Measurements from ENCODE around the gene MOGAT2.
"Not testable (repeated sequence)": the region's sequence is repeated elsewhere in the genome, so short reads cannot be mapped to it uniquely, and the experiment has no call there.

MOGAT2 gene

DNA sequence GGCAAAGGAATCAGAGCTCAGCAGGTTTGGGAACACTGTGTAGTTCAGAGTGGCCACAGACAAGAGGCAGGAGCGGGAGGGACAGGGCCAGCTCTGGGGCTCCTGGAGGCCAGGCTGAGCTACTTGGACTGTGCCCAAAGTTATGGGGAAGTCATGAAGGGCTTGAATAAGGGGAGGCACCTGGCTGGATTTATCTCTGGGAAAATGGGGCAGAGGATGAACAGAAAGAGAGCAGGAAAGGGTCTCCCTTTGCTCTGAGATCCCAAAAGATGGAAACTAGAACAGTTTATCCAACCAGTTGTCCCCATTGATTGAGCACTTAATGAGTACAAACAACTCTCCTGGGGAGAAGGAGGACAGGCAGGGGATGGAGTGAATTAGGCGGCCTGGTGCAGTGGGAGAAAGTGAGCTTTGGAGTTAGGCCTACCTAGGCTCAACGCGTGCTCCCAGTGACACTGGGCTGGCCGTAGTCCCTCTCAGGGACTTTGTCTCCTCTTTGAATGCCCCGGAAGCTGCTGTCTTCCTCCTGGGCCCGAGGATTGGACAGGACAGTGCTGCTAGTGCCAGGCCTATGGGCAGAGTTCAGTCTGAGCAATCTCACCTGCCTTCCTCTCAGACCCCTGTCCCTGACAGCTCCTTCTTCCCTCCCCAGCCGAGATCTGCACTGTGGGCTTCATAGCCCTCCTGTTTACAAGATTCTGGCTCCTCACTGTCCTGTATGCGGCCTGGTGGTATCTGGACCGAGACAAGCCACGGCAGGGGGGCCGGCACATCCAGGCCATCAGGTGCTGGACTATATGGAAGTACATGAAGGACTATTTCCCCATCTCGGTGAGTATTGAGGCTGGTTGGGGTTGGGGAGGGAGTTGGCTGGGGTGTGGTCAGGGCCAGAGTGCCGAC is 2.0 kb downstream of the MOGAT2 start:
- DNase-seq: no peak

DNA sequence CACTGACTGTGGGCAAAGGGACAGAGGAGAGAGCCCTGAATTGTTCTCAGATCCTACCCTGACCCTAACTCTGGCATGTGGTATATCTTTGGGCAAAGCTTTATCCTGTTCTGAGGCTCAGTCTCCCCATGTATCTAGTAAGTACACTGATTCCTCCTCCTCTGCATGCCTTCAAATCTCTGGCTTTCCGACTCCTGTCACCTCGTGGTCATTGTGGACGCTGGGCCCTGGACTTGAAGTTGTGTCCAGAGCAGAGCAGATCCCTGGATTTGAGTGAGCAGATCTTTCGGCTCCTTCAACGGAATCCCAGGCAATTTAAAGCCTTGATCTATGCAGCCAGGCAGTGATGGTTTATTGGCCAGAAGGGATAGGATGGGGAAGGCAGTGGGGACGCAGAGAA is 3.0 kb downstream of the MOGAT2 start:
- no peak for DNase-seq

DNA sequence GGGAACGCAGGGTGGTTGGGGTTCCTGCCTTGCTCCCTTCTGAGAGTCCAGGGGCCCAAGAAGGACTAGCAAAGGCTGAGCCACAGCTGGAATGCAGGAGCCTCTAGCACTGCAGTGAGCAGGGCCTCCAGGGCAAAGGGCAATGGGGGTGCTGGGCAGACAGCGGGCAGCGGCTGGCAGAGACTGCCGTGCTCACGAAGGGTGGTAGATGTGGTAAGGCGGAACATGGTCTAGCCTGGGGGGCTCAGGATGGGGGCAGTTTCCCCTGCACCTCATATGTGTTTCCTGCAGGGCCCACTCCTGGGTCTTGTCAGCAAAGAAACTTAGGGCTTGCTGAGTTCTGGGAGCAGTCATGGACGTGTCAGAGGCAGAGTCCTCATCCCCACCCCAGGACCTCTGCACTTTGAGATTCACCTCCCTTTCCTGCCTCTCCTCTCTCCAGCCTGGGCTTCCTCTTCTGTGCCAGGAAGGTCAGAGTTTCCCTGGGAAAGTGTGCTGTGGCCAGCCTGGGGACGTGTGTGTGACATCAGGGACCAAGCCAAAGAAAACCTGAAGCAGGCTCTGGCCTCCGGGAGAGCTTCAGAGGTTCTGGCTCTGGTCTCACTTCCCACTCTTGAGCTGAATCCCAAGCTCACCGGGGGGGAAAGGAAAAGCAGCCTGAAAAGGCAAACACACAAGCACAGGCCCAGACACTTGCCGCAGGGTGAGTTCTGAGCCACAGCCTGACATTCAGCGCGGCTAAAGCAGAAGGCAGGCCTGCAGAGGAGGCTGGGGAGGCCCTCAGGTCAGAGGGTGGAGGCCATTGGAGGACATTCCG is 4.4 kb downstream of the MOGAT2 start:
- DNase-seq: no peak

DNA sequence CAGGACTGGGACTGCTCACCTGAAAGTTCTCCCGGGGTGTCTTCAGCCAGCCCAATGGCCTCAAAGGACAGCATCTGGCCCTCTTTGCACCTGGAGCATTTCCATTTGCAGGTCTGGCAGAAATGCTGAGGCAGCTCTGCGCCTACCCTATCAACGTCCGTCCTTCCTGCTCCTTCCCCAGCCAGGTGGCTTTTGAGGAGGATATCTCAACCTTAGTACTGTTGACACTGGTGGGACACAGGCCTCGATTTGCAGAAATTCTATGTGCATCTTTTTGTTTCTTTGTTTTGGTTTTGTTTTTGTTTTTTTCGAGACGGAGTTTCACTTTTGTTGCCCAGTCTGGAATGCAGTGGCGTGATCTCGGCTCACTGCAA is 5.0 kb downstream of the MOGAT2 start:
- no peak for DNase-seq

DNA sequence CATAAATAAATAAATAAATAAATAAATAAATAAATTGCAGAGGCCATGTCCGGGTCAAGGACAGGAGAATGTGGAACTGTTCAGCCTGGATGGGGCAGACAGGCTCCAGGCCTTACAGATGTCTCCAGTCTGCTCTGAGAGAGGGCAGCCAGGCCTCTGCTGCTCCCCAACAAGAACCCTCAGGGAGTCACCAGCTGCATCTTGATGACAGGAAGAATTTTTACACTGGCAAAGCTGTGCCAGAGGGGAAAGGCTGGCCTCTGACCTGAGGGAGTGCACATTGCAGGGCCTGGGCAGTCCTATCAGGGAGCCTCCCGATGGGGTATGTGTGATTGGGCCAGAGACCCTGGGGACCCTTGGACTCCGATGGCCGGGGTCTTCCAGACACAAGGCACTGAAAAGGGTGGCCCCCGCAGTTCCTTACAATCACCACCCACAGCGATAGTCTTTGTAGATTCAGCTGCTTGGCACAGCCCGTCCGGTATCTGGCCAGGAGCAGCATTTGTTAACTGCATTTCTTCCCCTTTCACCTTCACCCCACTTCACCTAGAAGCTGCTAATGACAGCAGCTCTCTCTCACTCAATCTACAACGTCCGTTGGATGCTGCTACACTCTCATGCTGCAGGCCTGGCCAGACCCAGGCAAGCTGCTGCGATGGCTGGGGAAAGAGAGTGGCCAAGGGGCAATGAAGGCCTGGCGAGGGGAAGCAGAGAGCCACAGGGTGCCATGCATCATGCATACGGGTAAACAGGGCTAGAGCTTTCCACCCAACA is 8.1 kb downstream of the MOGAT2 start:
- no peak for DNase-seq

DNA sequence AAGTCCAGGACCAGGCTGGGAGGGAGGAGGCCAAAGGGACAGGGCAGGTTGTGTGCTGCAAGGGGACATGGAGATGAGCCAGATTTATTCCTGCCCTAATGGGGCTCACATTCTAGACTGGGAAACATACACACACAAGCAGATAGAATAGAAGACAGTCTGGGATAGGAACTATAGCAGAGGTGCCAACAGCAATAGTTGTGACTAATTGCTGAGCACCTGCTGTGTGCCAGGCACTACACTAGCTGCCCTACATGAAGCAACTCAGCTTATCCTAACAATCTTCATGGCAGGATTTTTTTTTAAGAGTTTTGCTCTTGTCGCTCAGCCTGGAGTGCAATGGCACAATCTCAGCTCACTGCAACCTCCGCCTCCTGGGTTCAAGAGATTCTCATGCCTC is 11.4 kb downstream of the MOGAT2 start:
- DNase-seq: no peak

DNA sequence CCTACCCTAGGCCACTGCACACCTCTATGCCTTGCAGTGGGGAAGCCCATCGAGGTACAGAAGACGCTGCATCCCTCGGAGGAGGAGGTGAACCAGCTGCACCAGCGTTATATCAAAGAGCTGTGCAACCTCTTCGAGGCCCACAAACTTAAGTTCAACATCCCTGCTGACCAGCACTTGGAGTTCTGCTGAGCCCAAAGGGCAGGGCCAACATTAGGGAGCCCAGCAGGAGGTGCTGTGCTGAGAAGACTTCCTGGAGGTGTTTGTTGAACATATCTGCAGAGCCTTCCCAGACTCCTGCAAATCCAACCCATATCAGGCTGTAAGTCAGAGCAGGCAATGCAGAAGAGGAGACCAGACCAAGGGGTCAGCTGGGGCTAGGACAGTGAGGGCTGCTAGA is 13.5 kb downstream of the MOGAT2 start:
- no peak for DNase-seq

DNA sequence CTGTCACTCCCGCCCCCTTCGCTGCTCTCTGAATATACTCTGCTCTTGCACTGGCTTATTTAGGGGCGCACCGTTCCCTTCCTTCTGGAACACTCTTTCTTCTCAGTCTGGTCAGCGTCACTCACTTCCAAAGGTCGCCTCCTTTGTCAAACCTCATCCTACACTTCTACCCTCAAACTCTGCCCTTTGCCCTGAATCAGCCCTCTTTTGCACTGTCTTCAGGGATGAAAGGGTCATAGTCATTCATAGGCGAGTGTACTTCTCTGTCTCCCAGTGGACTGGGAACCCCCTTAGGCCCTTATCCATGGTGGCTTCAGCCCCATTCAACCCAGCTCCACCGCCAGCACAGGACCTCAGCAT is 15.4 kb downstream of the MOGAT2 start:
- no peak for DNase-seq

DNA sequence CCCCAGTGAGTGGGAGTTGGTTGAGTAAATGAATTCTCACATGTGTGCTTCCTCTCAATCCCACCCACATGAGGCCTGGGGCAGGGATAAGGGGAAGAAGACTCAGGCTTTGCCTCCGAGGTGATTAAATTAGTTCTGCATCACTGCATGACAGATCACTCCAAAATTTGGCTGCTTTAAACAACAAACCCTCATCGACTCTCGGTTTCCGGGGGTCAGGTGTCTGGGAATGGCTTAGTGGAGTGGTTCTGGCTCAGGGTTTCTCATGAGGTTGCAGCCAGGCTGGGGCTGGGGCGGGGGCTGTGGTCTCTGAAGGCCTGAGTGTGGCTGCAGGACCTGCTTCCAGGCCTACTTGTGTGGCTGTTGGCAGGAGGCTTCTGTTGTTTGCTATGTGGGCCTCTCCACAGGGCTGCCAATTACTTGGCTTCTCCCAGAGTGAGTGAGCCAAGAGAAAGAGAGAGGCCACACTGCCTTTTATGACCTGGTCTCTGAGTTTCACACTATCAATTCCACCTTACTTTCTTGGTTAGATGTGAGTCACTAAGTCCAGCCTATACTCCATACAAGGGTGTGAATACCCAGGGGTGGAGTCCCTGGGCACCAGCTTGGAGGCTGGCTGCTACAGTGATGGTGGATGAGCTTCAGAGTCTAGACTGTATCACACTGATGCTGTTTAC is 15.9 kb downstream of the MOGAT2 start:
- DNase-seq: no peak

DNA sequence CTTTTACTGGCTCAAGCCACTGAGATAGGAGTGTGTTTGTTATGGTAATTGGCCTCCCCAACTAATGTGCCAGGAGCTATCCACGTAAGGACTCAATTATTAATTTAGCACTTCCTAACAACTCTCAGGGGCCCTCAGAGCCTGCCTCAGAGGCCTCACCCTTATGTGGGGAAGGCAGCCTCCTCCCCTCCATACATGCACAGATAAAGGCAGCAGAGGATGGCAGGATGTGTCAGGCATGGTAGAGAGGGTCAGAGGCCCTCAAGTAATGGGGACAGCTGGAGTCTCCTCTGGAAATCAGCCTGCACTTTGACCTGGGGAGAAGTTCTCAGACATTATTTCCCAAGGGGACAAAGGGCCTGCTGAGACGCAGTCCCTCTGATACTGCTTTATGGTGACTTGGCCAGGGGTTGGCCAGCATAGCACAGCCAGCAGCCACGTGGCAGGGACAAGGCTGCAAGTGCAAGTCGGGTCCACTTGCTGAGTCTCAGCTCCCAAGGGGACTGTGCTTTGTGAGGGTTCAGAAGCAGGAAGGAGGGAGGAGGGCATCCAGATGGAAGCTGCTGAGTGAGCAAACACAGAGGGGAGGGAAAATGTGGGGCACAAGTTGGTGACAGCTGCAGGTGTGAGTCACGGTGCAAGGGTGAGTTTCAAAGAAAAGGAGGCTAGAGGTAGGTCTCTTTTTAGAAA is 17.0 kb downstream of the MOGAT2 start:
- no peak for DNase-seq

DNA sequence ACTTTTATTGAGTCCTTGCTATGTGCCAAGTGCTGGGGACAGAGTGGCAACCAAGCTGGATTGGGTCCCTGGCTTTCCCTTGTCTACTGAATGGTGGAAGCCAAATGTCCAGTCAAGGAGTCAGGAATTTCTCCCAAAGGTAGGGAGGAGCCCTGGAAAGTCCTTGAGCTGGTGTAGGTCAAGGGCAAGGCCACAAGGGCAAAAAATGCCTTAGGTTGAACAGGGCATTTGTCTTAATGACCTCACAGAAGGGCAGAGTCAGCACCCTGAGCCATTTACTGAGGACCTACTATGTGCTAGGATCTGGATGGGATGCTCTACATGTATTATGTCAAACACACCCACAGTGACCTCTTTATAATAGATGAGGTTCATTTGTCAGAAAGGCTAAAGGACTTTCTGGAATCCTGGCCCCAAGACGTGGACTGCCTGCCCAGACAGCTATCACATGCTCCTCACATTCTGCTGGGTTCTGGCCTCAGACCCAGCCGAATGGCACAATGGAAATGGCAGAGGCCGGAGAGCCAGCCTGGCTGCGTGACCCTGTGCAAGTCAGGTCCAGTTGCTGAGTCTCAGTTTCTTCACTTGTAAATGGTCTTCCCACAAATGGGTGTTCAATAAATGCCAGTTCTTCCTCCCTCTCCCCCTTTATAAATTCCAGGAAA is 17.7 kb downstream of the MOGAT2 start:
- no peak for DNase-seq

DNA sequence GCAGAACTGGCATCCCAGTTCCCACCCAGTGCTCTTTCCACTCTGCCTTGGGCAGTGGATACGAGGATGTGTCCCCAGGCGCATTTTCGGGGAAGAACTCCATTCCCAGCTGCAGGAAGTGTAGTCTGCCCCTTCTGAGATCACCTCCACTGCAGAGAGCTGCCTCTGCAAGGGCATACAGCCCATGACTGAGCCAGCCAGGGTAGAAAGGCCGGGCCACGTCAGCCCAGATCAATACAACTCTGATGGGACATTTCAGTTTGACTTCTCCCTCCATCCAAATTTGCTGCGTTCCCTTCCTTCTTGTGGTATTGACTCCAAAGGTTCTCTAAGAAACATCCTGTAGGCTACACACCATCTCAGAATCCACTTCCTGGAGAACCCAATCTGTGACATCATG is 19.7 kb downstream of the MOGAT2 start:
- DNase-seq: no peak

DNA sequence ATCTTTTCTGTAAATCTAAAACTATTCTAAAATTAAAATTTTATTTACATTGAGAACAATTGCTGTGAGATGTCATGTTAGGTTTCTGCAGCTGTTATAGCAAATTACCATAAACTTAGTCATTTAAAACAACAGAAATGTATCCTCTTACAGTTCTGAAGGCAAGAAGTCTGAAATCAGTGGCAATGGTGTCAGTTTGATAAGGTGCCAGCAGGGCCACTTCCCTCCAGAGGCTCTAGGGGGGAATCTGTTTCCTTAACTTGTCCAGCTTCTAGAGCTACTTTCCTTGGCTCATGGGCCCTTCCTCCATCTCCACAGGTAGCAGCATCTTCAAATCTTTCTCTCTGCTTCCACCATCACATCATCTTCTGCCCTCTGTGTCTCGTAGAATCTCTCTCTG is 23.0 kb downstream of the MOGAT2 start:
- no peak for DNase-seq

DNA sequence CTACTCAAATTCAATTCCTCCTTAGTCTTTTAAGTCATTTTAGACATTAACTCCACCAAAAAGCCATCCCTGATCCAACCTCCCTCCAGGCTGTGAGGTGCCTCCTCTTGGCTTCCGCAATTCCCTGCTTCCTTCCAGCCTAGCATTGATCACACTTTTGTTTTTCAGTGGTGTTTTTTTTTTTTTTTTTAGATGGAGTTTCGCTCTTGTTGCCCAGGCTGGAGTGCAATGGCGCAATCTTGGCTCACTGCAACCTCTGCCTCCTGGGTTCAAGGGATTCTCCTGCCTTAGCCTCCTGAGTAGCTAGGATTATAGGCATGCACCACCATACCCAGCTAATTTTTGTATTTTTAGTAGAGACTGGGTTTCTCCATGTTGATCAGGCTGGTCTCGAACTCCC is 25.5 kb downstream of the MOGAT2 start:
- not testable (repeated sequence) for DNase-seq

DNA sequence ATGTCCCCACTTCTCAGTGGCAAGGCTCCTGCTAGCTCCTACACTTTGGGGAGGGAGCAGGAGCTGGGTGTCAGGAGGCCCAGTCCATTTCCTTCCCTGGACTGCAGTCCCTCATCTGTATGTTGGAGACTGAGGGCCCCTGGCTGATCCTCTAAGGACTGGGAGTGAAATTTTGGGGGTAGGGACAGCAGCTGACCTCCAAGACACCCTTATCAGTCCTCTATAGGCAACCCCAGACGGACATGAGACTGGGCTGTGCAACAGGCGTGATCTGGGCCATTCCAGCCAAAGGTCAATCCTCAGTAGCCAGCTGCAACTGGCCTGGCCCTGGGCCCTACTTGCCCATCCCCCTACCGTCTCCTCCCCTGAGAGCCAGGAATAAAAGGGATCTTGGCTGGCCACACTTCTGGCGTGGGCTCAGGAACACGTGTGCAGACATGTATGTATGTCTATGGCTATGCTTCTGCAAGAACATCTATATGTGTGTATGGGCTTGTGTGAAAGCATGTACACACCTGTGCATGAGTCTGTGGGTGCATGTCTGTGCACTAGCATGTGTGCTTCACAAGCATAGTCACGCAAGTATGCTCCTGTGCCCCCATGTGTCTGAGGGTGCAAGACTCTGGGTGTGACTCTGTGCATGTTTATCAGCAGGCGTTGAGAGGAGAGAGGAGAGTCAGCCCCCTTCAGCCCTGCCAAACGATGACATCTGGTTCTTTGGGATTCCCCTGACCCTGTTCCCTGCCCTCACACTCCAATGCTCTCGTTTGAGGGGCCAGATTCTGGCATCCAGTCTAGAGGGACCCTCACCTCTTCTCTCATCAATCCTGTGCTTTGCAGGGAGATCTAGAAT is 26.3 kb downstream of the MOGAT2 start:
- no peak for DNase-seq

DNA sequence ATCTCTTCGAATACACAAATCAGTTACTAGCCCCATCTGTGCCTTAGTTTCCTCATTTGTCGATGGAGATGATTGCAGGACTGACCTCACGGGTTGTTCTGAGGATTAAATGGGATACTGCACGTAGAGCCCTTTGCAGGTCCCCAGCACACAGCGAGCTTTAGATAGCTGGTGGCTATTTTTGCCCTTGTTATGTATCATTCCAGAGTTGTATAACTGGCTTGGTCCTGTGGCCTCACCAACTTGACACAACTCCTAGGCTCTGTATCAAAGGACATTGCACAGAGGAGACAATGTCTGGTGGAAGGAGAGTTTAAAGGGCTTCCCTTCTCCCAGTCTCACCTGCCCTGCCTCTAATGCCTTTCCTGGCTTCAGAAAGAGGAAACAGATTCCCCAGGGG is 28.2 kb downstream of the MOGAT2 start:
- no peak for DNase-seq

DNA sequence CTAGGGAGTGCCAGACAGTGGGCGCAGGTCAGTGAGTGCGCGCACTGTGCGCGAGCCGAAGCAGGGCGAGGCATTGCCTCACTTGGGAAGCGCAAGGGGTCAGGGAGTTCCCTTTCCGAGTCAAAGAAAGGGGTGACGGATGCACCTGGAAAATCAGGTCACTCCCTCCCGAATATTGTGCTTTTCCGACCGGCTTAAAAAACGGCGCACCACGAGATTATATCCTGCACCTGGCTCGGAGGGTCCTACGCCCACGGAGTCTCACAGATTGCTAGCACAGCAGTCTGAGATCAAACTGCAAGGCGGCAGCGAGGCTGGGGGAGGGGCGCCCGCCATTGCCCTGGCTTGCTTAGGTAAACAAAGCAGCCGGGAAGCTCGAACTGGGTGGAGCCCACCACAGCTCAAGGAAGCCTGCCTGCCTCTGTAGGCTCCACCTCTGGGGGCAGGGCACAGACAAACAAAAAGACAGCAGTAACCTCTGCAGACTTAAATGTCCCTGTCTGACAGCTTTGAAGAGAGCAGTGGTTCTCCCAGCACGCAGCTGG is 31.2 kb downstream of the MOGAT2 start:
- not testable (repeated sequence) for DNase-seq

DNA sequence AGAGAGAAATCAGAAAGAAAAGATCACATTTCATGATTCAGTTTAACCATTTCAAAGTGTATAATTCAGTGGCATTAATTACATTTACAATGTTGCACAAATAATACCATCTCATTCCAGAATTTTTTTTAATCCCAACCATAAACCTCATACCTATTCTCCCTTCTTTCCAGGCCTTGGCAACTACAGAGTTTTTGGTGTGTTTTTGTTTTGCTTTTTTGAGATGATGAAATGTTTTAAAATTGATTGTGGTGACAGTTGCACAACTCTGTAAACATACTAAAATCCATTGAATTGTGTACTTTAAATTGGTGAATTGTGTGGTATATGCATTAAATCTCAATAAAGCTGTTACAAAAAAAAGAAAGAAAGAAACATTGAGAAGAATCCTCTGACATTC is 37.3 kb downstream of the MOGAT2 start:
- not testable (repeated sequence) for DNase-seq

DNA sequence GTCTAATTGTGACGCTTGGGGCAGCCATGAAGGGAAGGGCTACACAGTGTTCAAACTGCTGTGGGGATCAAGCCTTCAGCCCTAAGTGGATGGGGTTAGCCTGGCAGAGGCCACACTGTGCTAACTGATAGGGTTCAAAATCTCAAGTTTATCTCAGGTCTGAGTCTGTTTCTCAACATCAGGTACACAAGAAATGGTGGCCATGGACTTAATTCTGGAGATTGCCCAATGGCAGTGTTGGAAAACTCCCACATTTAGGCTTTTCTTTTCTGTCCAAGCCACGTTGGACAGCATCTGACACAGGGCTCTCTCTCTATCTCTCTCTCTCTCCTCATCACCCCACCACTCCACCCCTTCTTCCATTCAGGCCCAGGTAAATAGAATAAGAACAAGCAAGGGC is 40.0 kb downstream of the MOGAT2 start:
- no peak for DNase-seq

DNA sequence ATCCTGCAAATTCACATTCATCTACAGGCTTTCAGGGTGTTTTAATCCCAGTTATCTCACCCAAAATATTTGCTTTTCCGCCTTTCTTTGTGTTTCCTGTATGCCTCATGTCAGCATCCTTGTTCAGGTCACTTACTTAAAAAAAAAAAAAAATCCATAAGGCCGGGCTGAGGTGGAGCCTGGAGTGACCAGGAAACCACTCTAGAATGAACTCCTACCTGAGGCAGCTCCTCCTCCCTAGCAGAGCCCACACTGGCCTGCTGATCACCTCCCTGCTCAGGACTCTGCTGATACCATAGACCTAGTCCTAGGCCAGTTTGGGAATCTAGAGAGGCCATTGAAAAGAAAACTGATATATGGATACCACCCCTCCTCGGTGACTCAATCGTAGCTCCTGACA is 42.2 kb downstream of the MOGAT2 start:
- no peak for DNase-seq
